HepG2 (cell line): ENCODE results near the gene NSUN6. TPM values are rescaled to one million over a fixed set of nuclear protein-coding genes. Genes with fewer than 3 reads are reported as not detected.

Source experiments
- HCFC1 ChIP-seq: fragments of 150-350 bp; IDR thresholded peaks from 2 replicates; pipeline ENCODE4 v1.6.1; 2014; ENCODE audit warnings: low read depth, low read length
- HDAC1 ChIP-seq: sonication (generic); formaldehyde crosslinking; IDR thresholded peaks from 2 replicates; pipeline ENCODE4 v1.5.1; 2020; ENCODE audit warnings: mild to moderate bottlenecking, missing genetic modification reagents
- KLF9 ChIP-seq: IDR thresholded peaks from 2 replicates; pipeline ENCODE4 v1.6.1; 2016; ENCODE audit warnings: low read depth
- MED8 ChIP-seq: sonication (generic); formaldehyde crosslinking; IDR thresholded peaks from 2 replicates; pipeline ENCODE4 v1.8.1; 2023; ENCODE audit warnings: mild to moderate bottlenecking, missing genetic modification reagents; ENCODE audit not compliant: insufficient replicate concordance
- PRPF4 ChIP-seq: fragments of 200-400 bp; formaldehyde crosslinking; IDR thresholded peaks from 2 replicates; pipeline ENCODE4 v1.6.1; 2016; ENCODE audit warnings: low read length, low read depth; ENCODE audit not compliant: poor library complexity, severe bottlenecking
- SOX13 ChIP-seq, 3 experiments: fragments of 450-650 bp in 1 of 3; sonication (generic) in 1 of 3; formaldehyde crosslinking in 1 of 3; IDR thresholded peaks in 2 of 3; conservative IDR thresholded peaks in 1 of 3; 2 replicates each; pipeline versions ENCODE4 v1.5.0 to v1.6.1; 2016 to 2020; ENCODE audit warnings: antibody characterized with exemption in 1 of 3, mild to moderate bottlenecking in 1 of 3, missing compliant biosample characterization in 1 of 3, missing genetic modification reagents in 1 of 3, moderate library complexity in 1 of 3
- SP5 ChIP-seq: IDR thresholded peaks from 2 replicates; pipeline ENCODE4 v1.6.1; 2016; ENCODE audit warnings: low read depth, borderline replicate concordance
- STAT5B ChIP-seq: sonication (generic); formaldehyde crosslinking; IDR thresholded peaks from 2 replicates; pipeline ENCODE4 v1.4.0; 2020; ENCODE audit warnings: missing genetic modification reagents
- THAP11 ChIP-seq: IDR thresholded peaks from 2 replicates; pipeline ENCODE4 v1.6.1; 2016; ENCODE audit warnings: missing biosample characterization, missing genetic modification reagents
- ZBTB8A ChIP-seq: sonication (generic); formaldehyde crosslinking; IDR thresholded peaks from 2 replicates; pipeline ENCODE4 v1.4.0; 2020; ENCODE audit warnings: mild to moderate bottlenecking, low read depth, missing genetic modification reagents, borderline replicate concordance
- ZNF207 ChIP-seq: fragments of 450-650 bp; IDR thresholded peaks from 2 replicates; pipeline ENCODE4 v1.6.1; 2016; ENCODE audit warnings: antibody characterized with exemption, borderline replicate concordance
- ZNF326 ChIP-seq: sonication (generic); formaldehyde crosslinking; IDR thresholded peaks from 2 replicates; pipeline ENCODE4 v1.4.0; 2020; ENCODE audit warnings: missing genetic modification reagents, borderline replicate concordance
- ZNF792 ChIP-seq: IDR thresholded peaks from 2 replicates; pipeline ENCODE4 v1.6.1; 2016
- polyA plus RNA-seq, 8 experiments: library from polyadenylated mRNA; depleted of rRNA in 3 of 8; stranded (reverse) in 7 of 8; unstranded in 1 of 8; fragments of >200 nt; fragmentation: Illumina TruSeq in 4 of 8; extraction: Trizol in 4 of 8; gene quantifications; 2 replicates each; pipeline versions ENCODE4 v1.2.1 to v1.2.3, GENCODE V29; 2011 to 2016; ENCODE audit warnings: low read depth in 4 of 8, missing spikeins in 1 of 8, mixed read lengths in 1 of 8; ENCODE audit not compliant: insufficient read depth in 1 of 8
- total RNA-seq, 5 experiments: library from RNA; depleted of rRNA; stranded (reverse); fragments of >200 nt; fragmentation: Illumina TruSeq; extraction: Trizol; gene quantifications; 2 replicates each; pipeline ENCODE4 v1.2.3, GENCODE V29; 2016; ENCODE audit warnings: low read depth in 1 of 5
- TF ChIP-seq, protein P1 (sequence below): sonication (generic); formaldehyde crosslinking; IDR thresholded peaks from 2 replicates; pipeline ENCODE4 v1.4.0; 2020; ENCODE audit warnings: mild to moderate bottlenecking, missing genetic modification reagents
- TF ChIP-seq, protein P2 (sequence below): sonication (generic); formaldehyde crosslinking; IDR thresholded peaks from 2 replicates; pipeline ENCODE4 v1.4.0; 2020; ENCODE audit warnings: low read depth, mild to moderate bottlenecking, missing genetic modification reagents
- TF ChIP-seq, protein P3 (sequence below): IDR thresholded peaks from 2 replicates; pipeline ENCODE4 v1.6.1; 2012; ENCODE audit warnings: low read length, improper control_type of control experiment

Gene NSUN6
- total and polyA plus RNA-seq, 2 of the 13 experiments (the other 11 are each of a cell fraction or from before 2014, with no cell fraction given), result 17.2 to 19.3 TPM

DNA sequence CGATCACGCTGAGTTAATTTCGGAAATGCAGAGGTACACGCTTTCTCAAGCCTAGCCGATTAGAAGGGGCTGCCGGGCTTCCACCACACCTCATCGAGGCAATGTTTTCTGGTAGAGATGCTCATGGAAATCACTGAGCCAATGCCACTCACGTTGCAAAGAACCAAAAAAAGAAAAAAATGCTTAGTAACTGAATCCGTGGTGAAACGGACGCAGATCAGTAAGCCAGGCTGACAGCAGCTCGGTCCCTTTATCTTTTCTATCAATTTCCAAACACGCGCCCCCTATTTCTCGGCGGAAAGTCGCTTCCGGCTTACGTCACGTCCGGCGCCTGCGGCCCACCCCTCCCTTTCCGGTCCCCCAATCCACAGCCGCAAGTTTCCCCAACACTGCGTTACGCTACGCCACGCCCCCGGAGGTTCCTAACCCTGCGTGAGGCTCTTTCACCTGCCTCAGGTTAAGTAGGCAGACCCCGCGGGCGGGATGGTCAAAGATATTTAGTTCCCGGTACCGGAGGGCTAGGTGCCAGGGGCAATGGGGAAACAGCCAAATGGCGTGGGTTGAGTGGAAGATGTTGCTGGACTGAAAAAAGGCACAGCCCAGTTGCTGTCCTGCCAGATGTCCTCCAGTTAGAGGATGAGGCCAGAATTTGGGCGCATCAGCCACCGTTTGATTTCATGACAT lies at the start of gene NSUN6 (continued):
- TF ChIP-seq, protein P1, sequence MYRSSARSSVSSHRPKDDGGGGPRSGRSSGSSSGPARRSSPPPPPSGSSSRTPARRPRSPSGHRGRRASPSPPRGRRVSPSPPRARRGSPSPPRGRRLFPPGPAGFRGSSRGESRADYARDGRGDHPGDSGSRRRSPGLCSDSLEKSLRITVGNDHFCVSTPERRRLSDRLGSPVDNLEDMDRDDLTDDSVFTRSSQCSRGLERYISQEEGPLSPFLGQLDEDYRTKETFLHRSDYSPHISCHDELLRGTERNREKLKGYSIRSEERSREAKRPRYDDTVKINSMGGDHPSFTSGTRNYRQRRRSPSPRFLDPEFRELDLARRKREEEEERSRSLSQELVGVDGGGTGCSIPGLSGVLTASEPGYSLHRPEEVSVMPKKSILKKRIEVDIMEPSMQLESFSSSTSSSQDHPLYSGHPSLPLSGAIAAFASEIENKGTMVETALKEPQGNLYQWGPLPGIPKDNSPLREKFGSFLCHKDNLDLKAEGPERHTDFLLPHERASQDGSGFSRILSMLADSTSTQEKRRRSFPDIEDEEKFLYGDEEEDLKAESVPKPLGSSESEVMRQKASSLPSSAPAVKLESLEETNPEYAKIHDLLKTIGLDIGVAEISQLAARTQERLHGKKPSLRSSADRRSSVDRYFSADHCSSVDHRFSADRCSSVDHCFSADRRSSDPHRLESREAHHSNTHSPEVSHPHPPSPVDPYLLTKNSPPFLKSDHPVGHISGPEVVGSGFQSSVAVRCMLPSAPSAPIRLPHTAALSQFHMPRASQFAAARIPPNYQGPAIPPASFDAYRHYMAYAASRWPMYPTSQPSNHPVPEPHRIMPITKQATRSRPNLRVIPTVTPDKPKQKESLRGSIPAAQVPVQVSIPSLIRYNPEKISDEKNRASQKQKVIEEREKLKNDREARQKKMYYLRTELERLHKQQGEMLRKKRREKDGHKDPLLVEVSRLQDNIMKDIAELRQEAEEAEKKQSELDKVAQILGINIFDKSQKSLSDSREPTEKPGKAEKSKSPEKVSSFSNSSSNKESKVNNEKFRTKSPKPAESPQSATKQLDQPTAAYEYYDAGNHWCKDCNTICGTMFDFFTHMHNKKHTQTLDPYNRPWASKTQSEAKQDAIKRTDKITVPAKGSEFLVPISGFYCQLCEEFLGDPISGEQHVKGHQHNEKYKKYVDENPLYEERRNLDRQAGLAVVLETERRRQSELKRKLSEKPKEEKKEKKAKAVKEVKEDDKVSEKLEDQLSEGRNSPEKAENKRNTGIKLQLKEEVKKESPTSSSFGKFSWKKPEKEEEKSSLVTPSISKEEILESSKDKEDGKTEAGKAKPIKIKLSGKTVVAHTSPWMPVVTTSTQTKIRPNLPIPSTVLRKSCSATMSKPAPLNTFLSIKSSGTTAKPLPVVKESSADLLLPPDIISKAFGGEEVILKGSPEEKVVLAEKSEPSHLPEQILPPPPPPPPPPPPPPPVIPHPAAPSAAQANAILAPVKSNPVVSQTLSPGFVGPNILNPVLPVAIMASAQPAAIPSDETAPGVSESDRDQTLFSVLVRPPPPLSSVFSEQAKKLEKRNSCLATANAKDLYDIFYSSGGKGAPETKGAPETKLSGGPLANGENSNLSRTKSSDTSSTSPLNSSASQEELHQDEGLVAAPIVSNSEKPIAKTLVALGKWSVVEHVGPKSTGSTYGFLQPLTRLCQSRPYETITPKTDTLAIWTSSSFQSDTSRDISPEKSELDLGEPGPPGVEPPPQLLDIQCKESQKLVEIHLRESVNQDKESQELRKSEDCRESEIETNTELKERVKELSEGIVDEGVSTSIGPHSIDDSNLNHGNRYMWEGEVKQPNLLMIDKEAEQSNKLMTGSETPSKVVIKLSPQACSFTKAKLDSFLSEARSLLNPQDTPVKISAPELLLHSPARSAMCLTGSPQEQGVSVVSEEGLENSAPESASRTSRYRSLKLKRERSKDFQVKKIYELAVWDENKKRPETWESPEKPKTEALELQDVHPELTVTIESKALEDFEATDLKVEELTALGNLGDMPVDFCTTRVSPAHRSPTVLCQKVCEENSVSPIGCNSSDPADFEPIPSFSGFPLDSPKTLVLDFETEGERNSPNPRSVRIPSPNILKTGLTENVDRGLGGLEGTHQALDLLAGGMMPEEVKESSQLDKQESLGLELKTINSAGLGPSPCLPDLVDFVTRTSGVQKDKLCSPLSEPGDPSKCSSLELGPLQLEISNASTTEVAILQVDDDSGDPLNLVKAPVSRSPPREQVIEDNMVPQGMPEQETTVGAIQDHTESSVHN (CRISPR knock-in tag), result no peak
- no peak for TF ChIP-seq ZNF326 (CRISPR knock-in tag)
- peak; percentile 55; the same call in 1 of the 2 replicates for TF ChIP-seq SP5
- TF ChIP-seq, protein P2, sequence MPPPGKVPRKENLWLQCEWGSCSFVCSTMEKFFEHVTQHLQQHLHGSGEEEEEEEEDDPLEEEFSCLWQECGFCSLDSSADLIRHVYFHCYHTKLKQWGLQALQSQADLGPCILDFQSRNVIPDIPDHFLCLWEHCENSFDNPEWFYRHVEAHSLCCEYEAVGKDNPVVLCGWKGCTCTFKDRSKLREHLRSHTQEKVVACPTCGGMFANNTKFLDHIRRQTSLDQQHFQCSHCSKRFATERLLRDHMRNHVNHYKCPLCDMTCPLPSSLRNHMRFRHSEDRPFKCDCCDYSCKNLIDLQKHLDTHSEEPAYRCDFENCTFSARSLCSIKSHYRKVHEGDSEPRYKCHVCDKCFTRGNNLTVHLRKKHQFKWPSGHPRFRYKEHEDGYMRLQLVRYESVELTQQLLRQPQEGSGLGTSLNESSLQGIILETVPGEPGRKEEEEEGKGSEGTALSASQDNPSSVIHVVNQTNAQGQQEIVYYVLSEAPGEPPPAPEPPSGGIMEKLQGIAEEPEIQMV (CRISPR knock-in tag), result peak; percentile 45; the same call in 1 of the 2 replicates
- TF ChIP-seq, protein P3, sequence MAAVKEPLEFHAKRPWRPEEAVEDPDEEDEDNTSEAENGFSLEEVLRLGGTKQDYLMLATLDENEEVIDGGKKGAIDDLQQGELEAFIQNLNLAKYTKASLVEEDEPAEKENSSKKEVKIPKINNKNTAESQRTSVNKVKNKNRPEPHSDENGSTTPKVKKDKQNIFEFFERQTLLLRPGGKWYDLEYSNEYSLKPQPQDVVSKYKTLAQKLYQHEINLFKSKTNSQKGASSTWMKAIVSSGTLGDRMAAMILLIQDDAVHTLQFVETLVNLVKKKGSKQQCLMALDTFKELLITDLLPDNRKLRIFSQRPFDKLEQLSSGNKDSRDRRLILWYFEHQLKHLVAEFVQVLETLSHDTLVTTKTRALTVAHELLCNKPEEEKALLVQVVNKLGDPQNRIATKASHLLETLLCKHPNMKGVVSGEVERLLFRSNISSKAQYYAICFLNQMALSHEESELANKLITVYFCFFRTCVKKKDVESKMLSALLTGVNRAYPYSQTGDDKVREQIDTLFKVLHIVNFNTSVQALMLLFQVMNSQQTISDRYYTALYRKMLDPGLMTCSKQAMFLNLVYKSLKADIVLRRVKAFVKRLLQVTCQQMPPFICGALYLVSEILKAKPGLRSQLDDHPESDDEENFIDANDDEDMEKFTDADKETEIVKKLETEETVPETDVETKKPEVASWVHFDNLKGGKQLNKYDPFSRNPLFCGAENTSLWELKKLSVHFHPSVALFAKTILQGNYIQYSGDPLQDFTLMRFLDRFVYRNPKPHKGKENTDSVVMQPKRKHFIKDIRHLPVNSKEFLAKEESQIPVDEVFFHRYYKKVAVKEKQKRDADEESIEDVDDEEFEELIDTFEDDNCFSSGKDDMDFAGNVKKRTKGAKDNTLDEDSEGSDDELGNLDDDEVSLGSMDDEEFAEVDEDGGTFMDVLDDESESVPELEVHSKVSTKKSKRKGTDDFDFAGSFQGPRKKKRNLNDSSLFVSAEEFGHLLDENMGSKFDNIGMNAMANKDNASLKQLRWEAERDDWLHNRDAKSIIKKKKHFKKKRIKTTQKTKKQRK, result no peak
- TF ChIP-seq SOX13 (IDR thresholded peaks at IDR 0.05), result no peak
- peak in 1 of 2 experiments; percentile 29; a peak in 1 of 4 replicates for TF ChIP-seq SOX13 (CRISPR knock-in tag; conservative IDR thresholded peaks at IDR 0.05 in 1 of 2, IDR thresholded peaks at IDR 0.05 in 1 of 2)
- peak; percentile 75; the same call in 1 of the 2 replicates for TF ChIP-seq HDAC1 (CRISPR knock-in tag)
- TF ChIP-seq HCFC1, result peak; percentile 48; the same call in 1 of the 2 replicates
- no peak for TF ChIP-seq ZBTB8A (CRISPR knock-in tag)
- TF ChIP-seq THAP11, result peak; percentile 88
- no peak for TF ChIP-seq PRPF4
- peak; percentile 74; the same call in 1 of the 2 replicates for TF ChIP-seq KLF9 (CRISPR knock-in tag)
- no peak for TF ChIP-seq STAT5B (CRISPR knock-in tag)
- TF ChIP-seq ZNF207, result no peak
- peak; percentile 48 for TF ChIP-seq MED8 (CRISPR knock-in tag)
- 0 out of 2 replicates have a peak, but pooled peaks have one; percentile 33 for TF ChIP-seq ZNF792 (CRISPR knock-in tag)
